Pancreas (tissue), 10 donors: Measurements from ENCODE around the gene NCR2. TPM values are rescaled to one million over a fixed set of nuclear protein-coding genes. Genes with fewer than 3 reads are reported as not detected.

ENCODE experiments used
- ATAC-seq, 4 donors: fragments of 200-7000 bp; cut with Tn5 transposase; one replicate each; pipeline versions ENCODE4 v1.8.0 to v1.9.1; 2020; ENCODE audit warnings: mild to moderate bottlenecking in 4 of 4, moderate library complexity in 4 of 4
- DNase-seq, 6 donors: peaks; one replicate each; pipeline ENCODE4 v3.0.0-alpha.2; 2020
- FAIRE-seq: peaks from 2 replicates; lab custom pipeline; 2012; peaks lifted over from hg19 to GRCh38; lab: Jason Lieb, UNC
- H3K27ac ChIP-seq, 4 donors: fragments of 200-600 bp; sonication (generic); 1 replicate in 3 of 4; 2 replicates in 1 of 4; pipeline versions ENCODE4 v1.5.0 to v1.8.0; 2020
- H3K27me3 ChIP-seq, 4 donors: fragments of 200-600 bp; one replicate each; pipeline ENCODE4 v1.8.0; 2021
- H3K36me3 ChIP-seq, 3 donors: fragments of 200-600 bp; sonication (generic) in 1 of 3; one replicate each; pipeline versions ENCODE4 v1.5.0 to v1.8.0; 2020 to 2021
- H3K4me1 ChIP-seq, 3 donors: fragments of 200-600 bp; one replicate each; pipeline ENCODE4 v1.8.0; 2021
- H3K4me3 ChIP-seq, 4 donors: fragments of 200-600 bp; sonication (generic) in 2 of 4; one replicate each; pipeline versions ENCODE4 v1.5.0 to v1.8.0; 2020 to 2021
- H3K9me3 ChIP-seq, 4 donors: fragments of 200-600 bp; one replicate each; pipeline ENCODE4 v1.8.0; 2021
- CTCF ChIP-seq, 4 donors: fragments of 200-600 bp; sonication (generic) in 3 of 4; IDR thresholded peaks; one replicate each; pipeline versions ENCODE4 v1.5.0 to v1.8.0; 2021; ENCODE audit warnings: antibody characterized with exemption in 4 of 4
- WGBS, 2 donors: extraction: QIAGEN DNeasy Blood & Tissue Kit; methylation state at CpG; one replicate each; pipeline ENCODE4 v1.1.7; 2013; 5-methylcytosine and 5-hydroxymethylcytosine counted together
- intact Hi-C, 3 donors: fragments of 100-400 bp; cut with DNase I; formaldehyde crosslinking; loops; one replicate each; pipeline versions ENCODE4 v1.11.1 to v1.14.2; 2022
- polyA plus RNA-seq, 2 donors: library from polyadenylated mRNA; stranded (reverse); fragments of 200-250 nt; gene quantifications; one replicate each; pipeline ENCODE4 v1.2.3, GENCODE V29; 2013
- total RNA-seq, 6 donors: library from RNA; stranded (reverse); fragmentation: NEBNext Ultra II Directional in 4 of 6; extraction: Animal tissue kit (Norgen Biotek cat#: 25700) in 4 of 6; gene quantifications; one replicate each; pipeline versions ENCODE4 v1.2.1 to v1.2.4, GENCODE V29; 2021 to 2023
- donor health status: healthy with polysubstance abuse.
- donor health status: DM: no; HTN: no; CAD: no; lungs with moderate emphysema.
- donor health status: DM: no; HTN: no; CAD: no.
- donor health status: control.
- donor health status: control.
- donor health status: Bipolar disorder and iron deficiency.
- donor health status: DM: yes; HTN: yes; CAD: no.
- donor health status: DM: no; HTN: no; CAD: no.
- donor health status: DM: no; HTN: no; CAD: no.
- donor health status: DM: yes; HTN: yes; CAD: no.

Gene NCR2
- total and polyA plus RNA-seq, 8 donors: not detected

- FAIRE-seq: no peak
- H3K9me3 ChIP-seq: no peaks in the 10 kb centered on the region
- no peak overlapping the region for H3K4me3 ChIP-seq
- ATAC-seq: peak in 2 of 4 donors; percentile 50 to 51
- WGBS, 2 donors: 43 to 57% methylated on average over 4 of the region's 4 CpGs
- H3K27ac ChIP-seq: no peak overlapping the region
- DNase-seq: no peak
- no peaks in the 10 kb centered on the region for H3K4me1 ChIP-seq
- intact Hi-C loops: no loop called here
- H3K36me3 ChIP-seq: no peaks in the 10 kb centered on the region
- no peak for TF ChIP-seq CTCF (IDR thresholded peaks at IDR 0.05)
- no peaks in the 10 kb centered on the region for H3K27me3 ChIP-seq
Observed at GRCh38 chr6:41346441-41346840, 11.0 kb downstream of the NCR2 start.

- Histone ChIP-seq H3K9me3 (no peaks in the 10 kb centered on the region), H3K4me3 (no peak overlapping the region), H3K36me3 (no peaks in the 10 kb centered on the region), H3K27me3 (no peaks in the 10 kb centered on the region), H3K27ac (no peak overlapping the region), H3K4me1 (no peaks in the 10 kb centered on the region)
- WGBS, 2 donors: 83 to 86% methylated on average over 9 of the region's 9 CpGs
- FAIRE-seq (no peak), ATAC-seq (no peak), DNase-seq (no peak)
- no peak for TF ChIP-seq CTCF (IDR thresholded peaks at IDR 0.05)
- intact Hi-C loops: no loop called here
Observed at GRCh38 chr6:41347378-41348050, 12.1 kb downstream of the NCR2 start.

GRCh38 chr6:41348934-41349333 lies 13.5 kb downstream of the NCR2 start:
- 87 to 93% methylated on average over 2 of the region's 2 CpGs for WGBS, 2 donors
- H3K36me3 ChIP-seq: no peaks in the 10 kb centered on the region
- no peaks in the 10 kb centered on the region for H3K9me3 ChIP-seq
- H3K4me3 ChIP-seq: no peak overlapping the region
- FAIRE-seq (peak; percentile 95), DNase-seq (no peak), ATAC-seq (no peak)
- no peaks in the 10 kb centered on the region for H3K27me3 ChIP-seq
- intact Hi-C loops: no loop called here
- no peaks in the 10 kb centered on the region for H3K4me1 ChIP-seq
- no peak for TF ChIP-seq CTCF (IDR thresholded peaks at IDR 0.05)
- H3K27ac ChIP-seq: no peak overlapping the region

GRCh38 chr6:41352396-41352795 lies 17.0 kb downstream of the NCR2 start:
- Histone ChIP-seq H3K4me3 (no peak overlapping the region), H3K27me3 (no peaks in the 10 kb centered on the region), H3K27ac (no peak overlapping the region), H3K4me1 (no peaks in the 10 kb centered on the region), H3K36me3 (no peaks in the 10 kb centered on the region), H3K9me3 (no peaks in the 10 kb centered on the region)
- intact Hi-C loops: no loop called here
- TF ChIP-seq CTCF (IDR thresholded peaks at IDR 0.05): no peak
- no peak for FAIRE-seq
- peak in 2 of 4 donors; percentile 43 to 46 for ATAC-seq
- no peak for DNase-seq
- 26 to 27% methylated on average over 3 of the region's 3 CpGs for WGBS, 2 donors

GRCh38 chr6:41352907-41353306 lies 17.5 kb downstream of the NCR2 start:
- Histone ChIP-seq H3K27me3 (no peaks in the 10 kb centered on the region), H3K9me3 (no peaks in the 10 kb centered on the region), H3K36me3 (no peaks in the 10 kb centered on the region), H3K4me3 (no peak overlapping the region), H3K4me1 (no peaks in the 10 kb centered on the region), H3K27ac (no peak overlapping the region)
- no peak for DNase-seq
- intact Hi-C loops: no loop called here
- TF ChIP-seq CTCF (IDR thresholded peaks at IDR 0.05): no peak
- FAIRE-seq: no peak
- WGBS, 2 donors: 87 to 92% methylated on average over 3 of the region's 3 CpGs
- no peak for ATAC-seq
